Tibial nerve (tissue), 3 donors: ENCODE measurements around the gene DDIT4.
A peak's percentile ranks its signal among the peaks of the same experiment; 100 is the strongest.

ENCODE experiments used
- POLR2A ChIP-seq, 2 donors: fragments of 450-650 bp; IDR thresholded peaks; one replicate each; pipeline ENCODE4 v1.6.1; 2017; ENCODE audit warnings: antibody characterized with exemption in 2 of 2, mild to moderate bottlenecking in 2 of 2, moderate library complexity in 2 of 2
- TF ChIP-seq, protein P1 (sequence below), 5 experiments: fragments of 200-600 bp in 3 of 5; fragments of 450-650 bp in 2 of 5; sonication (generic) in 3 of 5; IDR thresholded peaks; one replicate each; pipeline ENCODE4 v1.5.1; 2016 to 2019; ENCODE audit warnings: antibody characterized with exemption in 5 of 5, mild to moderate bottlenecking in 3 of 5, moderate library complexity in 2 of 5

DNA sequence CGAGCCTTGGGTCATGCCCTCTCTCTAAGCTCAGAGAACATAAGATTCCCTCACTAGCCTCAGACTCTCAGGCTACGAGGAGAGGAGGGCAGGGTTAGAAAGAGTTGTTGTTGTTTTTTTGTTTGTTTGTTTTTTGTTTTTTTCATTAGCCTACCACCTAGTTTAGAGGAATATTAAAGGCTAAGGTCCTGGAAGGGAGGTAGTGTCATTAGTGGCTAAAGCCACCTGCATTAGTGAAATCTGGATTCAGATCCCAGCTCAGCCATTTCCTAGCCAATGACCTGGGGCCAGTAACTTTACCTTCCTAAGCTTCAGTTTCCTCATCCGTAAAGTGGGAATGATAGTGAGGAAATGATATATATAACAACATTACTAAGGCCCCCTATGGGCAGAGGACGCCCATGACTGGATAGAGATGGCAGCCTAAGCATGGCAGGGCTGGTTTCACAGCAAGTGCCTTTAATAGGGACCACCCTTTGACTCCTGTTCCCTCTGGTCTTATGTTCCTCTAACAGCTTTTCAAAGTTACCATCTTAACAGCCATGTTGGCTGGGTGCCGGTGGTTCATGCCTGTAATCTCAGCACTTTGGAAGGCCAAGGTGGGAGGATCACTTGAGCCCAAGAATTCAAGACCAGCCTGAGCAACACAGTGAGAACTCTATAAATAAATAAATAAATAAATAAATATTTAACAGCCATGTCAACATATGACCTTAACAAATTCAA, 5.1 kb downstream of the DDIT4 start:
- no peak for TF ChIP-seq POLR2A (IDR thresholded peaks at IDR 0.05)
- TF ChIP-seq, protein P1, sequence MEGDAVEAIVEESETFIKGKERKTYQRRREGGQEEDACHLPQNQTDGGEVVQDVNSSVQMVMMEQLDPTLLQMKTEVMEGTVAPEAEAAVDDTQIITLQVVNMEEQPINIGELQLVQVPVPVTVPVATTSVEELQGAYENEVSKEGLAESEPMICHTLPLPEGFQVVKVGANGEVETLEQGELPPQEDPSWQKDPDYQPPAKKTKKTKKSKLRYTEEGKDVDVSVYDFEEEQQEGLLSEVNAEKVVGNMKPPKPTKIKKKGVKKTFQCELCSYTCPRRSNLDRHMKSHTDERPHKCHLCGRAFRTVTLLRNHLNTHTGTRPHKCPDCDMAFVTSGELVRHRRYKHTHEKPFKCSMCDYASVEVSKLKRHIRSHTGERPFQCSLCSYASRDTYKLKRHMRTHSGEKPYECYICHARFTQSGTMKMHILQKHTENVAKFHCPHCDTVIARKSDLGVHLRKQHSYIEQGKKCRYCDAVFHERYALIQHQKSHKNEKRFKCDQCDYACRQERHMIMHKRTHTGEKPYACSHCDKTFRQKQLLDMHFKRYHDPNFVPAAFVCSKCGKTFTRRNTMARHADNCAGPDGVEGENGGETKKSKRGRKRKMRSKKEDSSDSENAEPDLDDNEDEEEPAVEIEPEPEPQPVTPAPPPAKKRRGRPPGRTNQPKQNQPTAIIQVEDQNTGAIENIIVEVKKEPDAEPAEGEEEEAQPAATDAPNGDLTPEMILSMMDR (IDR thresholded peaks at IDR 0.05) = peak in 1 of 5 experiments; percentile 19
